UCSD-AML1 (cell line): Measurements from ENCODE around the gene PACS2.

Experiments
- DNase-seq: peaks from one replicate; lab custom pipeline; 2025; ENCODE audit not compliant: unreplicated experiment; lab: John Stamatoyannopoulos, UW

Gene PACS2

GRCh38 chr14:105436891-105437722 is 122.6 kb downstream of the PACS2 start:
- no peak for DNase-seq

- no peak for DNase-seq
Measured at GRCh38 chr14:105437723-105438500, 123.4 kb downstream of the PACS2 start.

GRCh38 chr14:105439179-105439578 is 124.6 kb downstream of the PACS2 start:
- no peak for DNase-seq

GRCh38 chr14:105439710-105440553 is 125.4 kb downstream of the PACS2 start:
- DNase-seq, result no peak

- no peak for DNase-seq
Measured at GRCh38 chr14:105440554-105440900, 126.0 kb downstream of the PACS2 start.

- no peak for DNase-seq
Measured at GRCh38 chr14:105440992-105441391, 126.4 kb downstream of the PACS2 start.

- no peak for DNase-seq
Measured at GRCh38 chr14:105442125-105442524, 127.6 kb downstream of the PACS2 start.

- no peak for DNase-seq
Measured at GRCh38 chr14:105442834-105443233, 128.3 kb downstream of the PACS2 start.

GRCh38 chr14:105444859-105445258 is 130.3 kb downstream of the PACS2 start:
- no peak for DNase-seq

GRCh38 chr14:105445290-105445689 is 130.7 kb downstream of the PACS2 start:
- DNase-seq, result no peak

GRCh38 chr14:105445901-105446845 is 131.6 kb downstream of the PACS2 start:
- no peak for DNase-seq

- no peak for DNase-seq
Measured at GRCh38 chr14:105446971-105447370, 132.4 kb downstream of the PACS2 start.
